Measurements from ENCODE around the gene PSMB7. TPM values are rescaled to one million over a fixed set of nuclear protein-coding genes. Genes with fewer than 3 reads are reported as not detected.

The PSMB7 gene
- total RNA-seq, 1 donor from 2014 or later = 183 TPM

DNA sequence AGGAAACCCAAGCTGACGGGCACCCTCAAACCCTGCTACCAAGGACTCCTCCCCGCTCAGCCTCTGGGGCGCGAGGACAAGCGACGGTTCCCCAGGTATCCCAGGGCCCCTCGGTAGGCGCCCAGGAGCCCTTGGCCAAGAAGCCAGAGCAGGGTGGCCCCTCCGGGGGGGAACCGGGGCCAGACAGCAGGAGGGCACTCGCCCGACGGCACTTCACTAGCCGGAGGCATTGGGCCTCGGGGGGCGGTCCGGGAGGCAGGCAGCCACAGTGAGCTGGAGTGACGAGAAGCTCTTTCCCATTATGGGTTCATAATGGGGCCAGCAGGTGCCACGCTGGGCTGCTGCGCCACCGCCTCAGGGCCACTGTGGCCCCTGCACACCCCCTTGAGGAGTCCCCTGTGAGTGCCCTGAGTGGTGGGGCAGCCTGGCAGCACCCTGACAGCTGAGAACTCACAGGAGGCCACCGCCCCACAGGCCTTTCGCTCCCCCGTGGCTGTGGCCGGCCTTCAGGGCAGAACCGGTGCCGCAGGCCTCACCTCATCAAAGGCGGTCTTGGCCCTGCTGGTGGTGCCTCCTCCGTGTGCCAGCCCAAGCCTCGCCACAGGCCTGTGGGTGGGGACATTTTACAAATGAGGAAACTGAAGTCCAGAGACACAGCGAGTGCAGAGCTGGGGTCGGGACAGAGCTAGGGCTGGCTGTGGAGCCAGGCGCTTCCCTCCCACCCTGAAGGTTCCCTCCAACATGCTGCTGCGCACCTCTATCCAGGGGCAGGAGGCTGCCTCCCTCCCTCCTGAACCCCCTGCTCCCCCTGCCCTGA is 68.7 kb downstream of the PSMB7 start:
- Mint-ChIP-seq H3K27me3 (ENCODE audit: low read depth, unreplicated experiment) (no peaks in the 10 kb centered on the region), H3K36me3 (ENCODE audit: low read depth, unreplicated experiment) (peaks cover 13% of the 10 kb centered on the region), H3K27ac (ENCODE audit: unreplicated experiment) (no peak overlapping the region), H3K9me3 (ENCODE audit: unreplicated experiment) (no peaks in the 10 kb centered on the region), H3K4me3 (ENCODE audit: unreplicated experiment) (no peak overlapping the region), H3K4me1 (ENCODE audit: low read depth, unreplicated experiment) (peaks cover 6% of the 10 kb centered on the region)
- Histone ChIP-seq H3K36me3 (ENCODE audit: insufficient read depth, low read length) (peaks cover 44% of the 10 kb centered on the region), H3K27ac (ENCODE audit: low read depth, low read length) (no peak overlapping the region), H4K20me1 (ENCODE audit: insufficient read depth, low read length) (peaks cover 69% of the 10 kb centered on the region), H3K9me3 (ENCODE audit: insufficient read depth, low read depth, low read length) (no peaks in the 10 kb centered on the region), H3K79me2 (ENCODE audit: insufficient read depth, low read length) (peaks cover 13% of the 10 kb centered on the region), H3K4me2 (ENCODE audit: low read length) (no peak overlapping the region), H3K4me3 (ENCODE audit: insufficient read depth, low read depth, low read length) (no peak overlapping the region), H3K9ac (ENCODE audit: low read length) (no peak overlapping the region), H3K27me3 (ENCODE audit: insufficient read depth, low read length) (no peaks in the 10 kb centered on the region), H3K4me1 (ENCODE audit: insufficient read depth, low read length) (peaks cover 17% of the 10 kb centered on the region), H2AFZ (ENCODE audit: low read depth, low read length) (no peak overlapping the region)
- FAIRE-seq = no peak
- TF ChIP-seq, protein P1, sequence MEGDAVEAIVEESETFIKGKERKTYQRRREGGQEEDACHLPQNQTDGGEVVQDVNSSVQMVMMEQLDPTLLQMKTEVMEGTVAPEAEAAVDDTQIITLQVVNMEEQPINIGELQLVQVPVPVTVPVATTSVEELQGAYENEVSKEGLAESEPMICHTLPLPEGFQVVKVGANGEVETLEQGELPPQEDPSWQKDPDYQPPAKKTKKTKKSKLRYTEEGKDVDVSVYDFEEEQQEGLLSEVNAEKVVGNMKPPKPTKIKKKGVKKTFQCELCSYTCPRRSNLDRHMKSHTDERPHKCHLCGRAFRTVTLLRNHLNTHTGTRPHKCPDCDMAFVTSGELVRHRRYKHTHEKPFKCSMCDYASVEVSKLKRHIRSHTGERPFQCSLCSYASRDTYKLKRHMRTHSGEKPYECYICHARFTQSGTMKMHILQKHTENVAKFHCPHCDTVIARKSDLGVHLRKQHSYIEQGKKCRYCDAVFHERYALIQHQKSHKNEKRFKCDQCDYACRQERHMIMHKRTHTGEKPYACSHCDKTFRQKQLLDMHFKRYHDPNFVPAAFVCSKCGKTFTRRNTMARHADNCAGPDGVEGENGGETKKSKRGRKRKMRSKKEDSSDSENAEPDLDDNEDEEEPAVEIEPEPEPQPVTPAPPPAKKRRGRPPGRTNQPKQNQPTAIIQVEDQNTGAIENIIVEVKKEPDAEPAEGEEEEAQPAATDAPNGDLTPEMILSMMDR (IDR thresholded peaks at IDR 0.05; ENCODE audit: insufficient read depth, low read depth, low read length) = no peak
- TF ChIP-seq EZH2 (IDR thresholded peaks at IDR 0.05; ENCODE audit: insufficient read depth, low read length) = no peak
- DNase-seq (ENCODE audit: low read depth) = no peak

DNA sequence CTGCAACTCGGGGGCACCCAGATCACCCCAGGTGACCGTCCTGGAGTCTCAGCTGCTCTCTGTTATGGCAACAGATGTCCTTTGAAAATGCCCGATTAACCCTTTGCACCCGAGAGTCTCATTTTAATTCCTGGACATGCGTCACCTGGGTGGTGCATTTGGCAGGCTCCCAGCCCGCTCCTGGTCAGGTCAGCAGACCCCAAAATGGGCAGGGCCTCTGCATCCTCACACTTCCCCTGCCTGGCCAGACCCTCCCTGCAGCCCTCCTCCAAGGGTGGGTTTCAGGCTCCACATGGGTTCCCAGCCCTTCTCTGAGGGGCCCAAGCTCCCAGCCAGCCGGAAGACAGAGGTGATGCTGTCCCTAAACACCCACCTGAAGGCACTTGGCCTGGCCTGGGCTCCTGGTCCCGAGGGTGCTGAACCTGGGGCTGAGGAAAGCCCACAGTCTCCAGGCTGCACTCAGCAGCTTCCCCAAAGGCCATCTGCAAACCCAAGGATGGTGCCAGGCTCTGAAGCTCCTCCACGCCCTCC is 69.4 kb downstream of the PSMB7 start:
- H3K27ac ChIP-seq (ENCODE audit: low read depth, low read length) = no peak overlapping the region
- no peaks in the 10 kb centered on the region for H3K9me3 ChIP-seq (ENCODE audit: insufficient read depth, low read depth, low read length)
- H2AFZ ChIP-seq (ENCODE audit: low read depth, low read length) = no peak overlapping the region
- peaks cover 61% of the 10 kb centered on the region for H4K20me1 ChIP-seq (ENCODE audit: insufficient read depth, low read length)
- Mint-ChIP-seq H3K27me3 (ENCODE audit: low read depth, unreplicated experiment) (no peaks in the 10 kb centered on the region), H3K4me1 (ENCODE audit: low read depth, unreplicated experiment) (peaks cover 6% of the 10 kb centered on the region), H3K4me3 (ENCODE audit: unreplicated experiment) (no peak overlapping the region), H3K27ac (ENCODE audit: unreplicated experiment) (peak overlapping the region; percentile 12), H3K36me3 (ENCODE audit: low read depth, unreplicated experiment) (peaks cover 9% of the 10 kb centered on the region), H3K9me3 (ENCODE audit: unreplicated experiment) (no peaks in the 10 kb centered on the region)
- DNase-seq (ENCODE audit: low read depth) (no peak), FAIRE-seq (no peak)
- H3K79me2 ChIP-seq (ENCODE audit: insufficient read depth, low read length) = peaks cover 13% of the 10 kb centered on the region
- H3K9ac ChIP-seq (ENCODE audit: low read length) = no peak overlapping the region
- peaks cover 17% of the 10 kb centered on the region for H3K4me1 ChIP-seq (ENCODE audit: insufficient read depth, low read length)
- no peak overlapping the region for H3K4me3 ChIP-seq (ENCODE audit: insufficient read depth, low read depth, low read length)
- H3K27me3 ChIP-seq (ENCODE audit: insufficient read depth, low read length) = no peaks in the 10 kb centered on the region
- H3K36me3 ChIP-seq (ENCODE audit: insufficient read depth, low read length) = peaks cover 37% of the 10 kb centered on the region
- no peak overlapping the region for H3K4me2 ChIP-seq (ENCODE audit: low read length)
- TF ChIP-seq, protein P1 (IDR thresholded peaks at IDR 0.05; ENCODE audit: insufficient read depth, low read depth, low read length) = no peak
- TF ChIP-seq EZH2 (IDR thresholded peaks at IDR 0.05; ENCODE audit: insufficient read depth, low read length) = no peak

DNA sequence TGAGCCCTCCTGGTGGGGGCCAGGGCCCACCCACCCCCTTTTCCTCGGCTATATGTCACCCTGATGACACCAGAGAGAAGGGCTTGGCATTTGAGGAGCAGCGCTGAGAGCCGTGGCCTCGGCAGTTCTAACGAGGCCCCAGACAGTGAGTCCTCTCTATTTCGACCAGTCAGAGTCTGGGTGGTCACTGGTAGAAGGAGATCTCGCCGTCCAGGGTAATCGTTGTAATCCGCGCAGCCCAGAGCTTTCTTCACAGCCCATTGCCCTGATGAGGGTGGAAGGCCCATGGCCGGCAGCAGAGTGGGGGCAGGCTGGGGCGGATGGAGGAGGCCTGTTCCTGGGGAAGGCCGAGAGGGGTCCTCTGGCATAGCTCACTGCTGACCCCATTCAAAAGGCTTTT is 70.2 kb downstream of the PSMB7 start:
- Histone ChIP-seq H3K9ac (ENCODE audit: low read length) (no peak overlapping the region), H4K20me1 (ENCODE audit: insufficient read depth, low read length) (peaks cover 54% of the 10 kb centered on the region), H3K27me3 (ENCODE audit: insufficient read depth, low read length) (no peaks in the 10 kb centered on the region), H3K4me2 (ENCODE audit: low read length) (no peak overlapping the region), H3K4me1 (ENCODE audit: insufficient read depth, low read length) (peaks cover 17% of the 10 kb centered on the region), H3K79me2 (ENCODE audit: insufficient read depth, low read length) (peaks cover 13% of the 10 kb centered on the region), H2AFZ (ENCODE audit: low read depth, low read length) (no peak overlapping the region), H3K4me3 (ENCODE audit: insufficient read depth, low read depth, low read length) (no peak overlapping the region), H3K9me3 (ENCODE audit: insufficient read depth, low read depth, low read length) (no peaks in the 10 kb centered on the region), H3K27ac (ENCODE audit: low read depth, low read length) (no peak overlapping the region), H3K36me3 (ENCODE audit: insufficient read depth, low read length) (peaks cover 29% of the 10 kb centered on the region)
- Mint-ChIP-seq H3K27me3 (ENCODE audit: low read depth, unreplicated experiment) (no peaks in the 10 kb centered on the region), H3K27ac (ENCODE audit: unreplicated experiment) (no peak overlapping the region), H3K4me3 (ENCODE audit: unreplicated experiment) (no peak overlapping the region), H3K9me3 (ENCODE audit: unreplicated experiment) (no peaks in the 10 kb centered on the region), H3K4me1 (ENCODE audit: low read depth, unreplicated experiment) (peaks cover 6% of the 10 kb centered on the region), H3K36me3 (ENCODE audit: low read depth, unreplicated experiment) (peaks cover 9% of the 10 kb centered on the region)
- TF ChIP-seq, protein P1 (IDR thresholded peaks at IDR 0.05; ENCODE audit: insufficient read depth, low read depth, low read length) = no peak
- TF ChIP-seq EZH2 (IDR thresholded peaks at IDR 0.05; ENCODE audit: insufficient read depth, low read length) = no peak
- FAIRE-seq (no peak), DNase-seq (ENCODE audit: low read depth) (no peak)
